ENCODE measurements around the gene AS3MT. TPM values are rescaled to one million over a fixed set of nuclear protein-coding genes. Genes with fewer than 3 reads are reported as not detected.
"Not testable (repeated sequence)": the region's sequence is repeated elsewhere in the genome, so short reads cannot be mapped to it uniquely, and the experiment has no call there.

Gene AS3MT
- polyA plus RNA-seq, 1 donor (not counting 4 experiments of a cell fraction or from before 2014, with no cell fraction given): 2.0 TPM

DNA sequence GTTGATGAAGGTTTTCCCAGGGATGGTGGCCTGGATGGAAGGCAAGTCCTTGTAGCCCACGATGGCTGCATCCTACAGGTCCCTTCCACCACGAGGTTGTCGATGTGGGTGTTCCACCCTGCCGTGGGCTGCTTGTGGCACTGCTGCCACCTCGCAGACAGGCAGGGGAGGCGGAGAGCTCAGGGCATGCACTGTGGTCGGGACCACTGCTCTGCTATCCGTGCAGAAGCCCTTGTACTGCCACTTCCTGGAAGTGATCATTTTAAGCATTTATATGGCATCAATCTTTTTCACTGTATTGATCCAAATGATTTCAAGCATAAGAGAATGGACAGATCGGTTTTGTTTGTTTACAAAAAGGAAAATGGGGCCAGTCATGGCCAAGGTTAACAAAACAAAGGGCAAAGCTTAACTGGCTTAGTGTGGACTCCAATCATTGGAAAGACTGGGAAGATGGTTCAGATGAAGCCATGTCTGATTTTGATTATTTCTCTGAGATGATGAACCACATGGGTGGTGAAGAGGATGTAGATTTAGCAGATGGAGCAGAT, 23.8 kb upstream of the AS3MT start:
- H3K4me2 ChIP-seq (ENCODE audit: control insufficient read depth, extremely low read depth, insufficient read depth, low read depth, low read length): no peak overlapping the region
- dilution Hi-C loops (cut with MboI; ENCODE audit: extremely low pct_ligation_motif_present, low sequenced_read_pairs): loop anchor here (25.0 kb wide), 1 partner anchor 242 kb away; no protein-coding TSS in a partner anchor
- no peak overlapping the region for H3K27ac ChIP-seq (ENCODE audit: control insufficient read depth, insufficient read depth, low read length)
- no peaks in the 10 kb centered on the region for H3K79me2 ChIP-seq (ENCODE audit: control insufficient read depth, insufficient read depth, low read length)
- DNase-seq (ENCODE audit: low read depth, low spot score) (no peak), FAIRE-seq (no peak)
- no peaks in the 10 kb centered on the region for H4K20me1 ChIP-seq (ENCODE audit: control insufficient read depth, extremely low read depth, insufficient read depth, low read length)
- no peak overlapping the region for H3K4me3 ChIP-seq (ENCODE audit: control insufficient read depth in 2 of 3, extremely low read depth in 1 of 3, insufficient read depth in 2 of 3, low read depth in 1 of 3, low read length in 3 of 3)
- no peaks in the 10 kb centered on the region for H3K36me3 ChIP-seq (ENCODE audit: control insufficient read depth in 2 of 2, extremely low read depth in 1 of 2, insufficient read depth in 2 of 2, low read length in 2 of 2)
- no peak overlapping the region for H2AFZ ChIP-seq (ENCODE audit: control insufficient read depth, low read length)
- peaks cover 4% of the 10 kb centered on the region for H3K4me1 ChIP-seq (ENCODE audit: control insufficient read depth, extremely low read depth, insufficient read depth, low read length)
- H3K9ac ChIP-seq (ENCODE audit: control insufficient read depth, extremely low read depth, insufficient read depth, low read length): no peak overlapping the region
- H3K27me3 ChIP-seq (ENCODE audit: control insufficient read depth, extremely low read depth, insufficient read depth, low read length): no peaks in the 10 kb centered on the region
- no peaks in the 10 kb centered on the region for H3K9me3 ChIP-seq (ENCODE audit: control insufficient read depth, low read depth, low read length)
- TF ChIP-seq, protein P1, sequence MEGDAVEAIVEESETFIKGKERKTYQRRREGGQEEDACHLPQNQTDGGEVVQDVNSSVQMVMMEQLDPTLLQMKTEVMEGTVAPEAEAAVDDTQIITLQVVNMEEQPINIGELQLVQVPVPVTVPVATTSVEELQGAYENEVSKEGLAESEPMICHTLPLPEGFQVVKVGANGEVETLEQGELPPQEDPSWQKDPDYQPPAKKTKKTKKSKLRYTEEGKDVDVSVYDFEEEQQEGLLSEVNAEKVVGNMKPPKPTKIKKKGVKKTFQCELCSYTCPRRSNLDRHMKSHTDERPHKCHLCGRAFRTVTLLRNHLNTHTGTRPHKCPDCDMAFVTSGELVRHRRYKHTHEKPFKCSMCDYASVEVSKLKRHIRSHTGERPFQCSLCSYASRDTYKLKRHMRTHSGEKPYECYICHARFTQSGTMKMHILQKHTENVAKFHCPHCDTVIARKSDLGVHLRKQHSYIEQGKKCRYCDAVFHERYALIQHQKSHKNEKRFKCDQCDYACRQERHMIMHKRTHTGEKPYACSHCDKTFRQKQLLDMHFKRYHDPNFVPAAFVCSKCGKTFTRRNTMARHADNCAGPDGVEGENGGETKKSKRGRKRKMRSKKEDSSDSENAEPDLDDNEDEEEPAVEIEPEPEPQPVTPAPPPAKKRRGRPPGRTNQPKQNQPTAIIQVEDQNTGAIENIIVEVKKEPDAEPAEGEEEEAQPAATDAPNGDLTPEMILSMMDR (optimal IDR thresholded peaks at IDR 0.05 in 1 of 3, IDR thresholded peaks at IDR 0.05 in 1 of 3, conservative IDR thresholded peaks at IDR 0.05 in 1 of 3; ENCODE audit: extremely low read depth in 1 of 3, insufficient read depth in 2 of 3, low read length in 3 of 3): no peak
- no peak for TF ChIP-seq EZH2 (IDR thresholded peaks at IDR 0.05; ENCODE audit: low read length)
- H3K9me1 ChIP-seq (ENCODE audit: control insufficient read depth, extremely low read depth, insufficient read depth, low read length): no peaks in the 10 kb centered on the region

DNA sequence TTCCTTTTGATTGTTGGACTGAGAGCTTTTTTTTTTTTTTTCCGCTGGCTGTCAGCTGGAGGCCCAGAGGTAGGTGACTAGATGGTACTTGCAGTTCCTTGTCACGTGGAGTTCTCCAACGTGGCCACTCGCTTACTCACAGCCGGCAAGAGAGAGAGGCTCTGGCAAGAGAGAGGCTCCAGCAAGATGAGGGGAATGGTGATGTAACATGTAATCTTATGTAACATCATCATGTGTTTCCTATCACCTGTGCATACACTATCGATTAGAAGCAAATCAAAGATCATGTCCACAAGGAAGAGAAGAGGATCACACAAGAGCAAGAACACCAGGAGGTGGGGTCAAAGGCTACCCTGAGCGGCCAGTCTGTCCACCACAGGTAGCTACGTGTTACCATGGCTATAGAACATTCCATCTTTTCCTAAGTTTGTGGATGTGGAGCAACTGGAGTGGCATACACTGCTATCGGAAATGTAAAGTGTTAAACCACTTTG, 19.2 kb upstream of the AS3MT start:
- DNase-seq (ENCODE audit: low read depth, low spot score): peak; percentile 66
- H3K9ac ChIP-seq (ENCODE audit: control insufficient read depth, extremely low read depth, insufficient read depth, low read length): no peak overlapping the region
- no peaks in the 10 kb centered on the region for H3K79me2 ChIP-seq (ENCODE audit: control insufficient read depth, insufficient read depth, low read length)
- no peak overlapping the region for H3K27ac ChIP-seq (ENCODE audit: control insufficient read depth, insufficient read depth, low read length)
- no peak overlapping the region for H3K4me2 ChIP-seq (ENCODE audit: control insufficient read depth, extremely low read depth, insufficient read depth, low read depth, low read length)
- H4K20me1 ChIP-seq (ENCODE audit: control insufficient read depth, extremely low read depth, insufficient read depth, low read length): no peaks in the 10 kb centered on the region
- no peak overlapping the region for H3K4me3 ChIP-seq (ENCODE audit: control insufficient read depth in 2 of 3, extremely low read depth in 1 of 3, insufficient read depth in 2 of 3, low read depth in 1 of 3, low read length in 3 of 3)
- H3K9me1 ChIP-seq (ENCODE audit: control insufficient read depth, extremely low read depth, insufficient read depth, low read length): no peaks in the 10 kb centered on the region
- dilution Hi-C loops (cut with MboI; ENCODE audit: extremely low pct_ligation_motif_present, low sequenced_read_pairs): no loop called here
- H3K4me1 ChIP-seq (ENCODE audit: control insufficient read depth, extremely low read depth, insufficient read depth, low read length): peaks cover 7% of the 10 kb centered on the region
- H3K27me3 ChIP-seq (ENCODE audit: control insufficient read depth, extremely low read depth, insufficient read depth, low read length): no peaks in the 10 kb centered on the region
- TF ChIP-seq EZH2 (IDR thresholded peaks at IDR 0.05; ENCODE audit: low read length): no peak
- TF ChIP-seq, protein P1 (optimal IDR thresholded peaks at IDR 0.05 in 1 of 3, IDR thresholded peaks at IDR 0.05 in 1 of 3, conservative IDR thresholded peaks at IDR 0.05 in 1 of 3; ENCODE audit: extremely low read depth in 1 of 3, insufficient read depth in 2 of 3, low read length in 3 of 3): no peak
- no peaks in the 10 kb centered on the region for H3K9me3 ChIP-seq (ENCODE audit: control insufficient read depth, low read depth, low read length)
- peak; percentile 60 for FAIRE-seq
- no peaks in the 10 kb centered on the region for H3K36me3 ChIP-seq (ENCODE audit: control insufficient read depth in 2 of 2, extremely low read depth in 1 of 2, insufficient read depth in 2 of 2, low read length in 2 of 2)
- no peak overlapping the region for H2AFZ ChIP-seq (ENCODE audit: control insufficient read depth, low read length)

DNA sequence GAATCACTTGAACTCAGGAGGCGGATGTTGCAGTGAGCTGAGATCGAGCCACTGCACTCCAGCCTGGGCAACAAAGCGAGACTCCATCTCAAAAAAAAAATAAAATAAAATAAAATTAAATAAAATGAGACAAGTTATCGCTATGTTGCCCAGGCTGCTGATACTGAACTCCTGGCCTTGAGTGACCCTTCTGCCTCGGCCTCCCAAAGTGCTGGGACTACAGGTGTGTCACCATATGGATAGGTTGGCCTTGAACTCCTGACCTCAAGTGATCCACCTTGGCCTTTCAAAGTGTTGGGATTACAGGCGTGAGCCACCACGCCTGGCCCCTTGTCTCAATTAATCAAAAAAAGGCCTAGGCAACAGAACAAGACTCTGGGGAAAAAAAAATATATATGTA, 16.0 kb upstream of the AS3MT start:
- FAIRE-seq; H3K27ac ChIP-seq (ENCODE audit: control insufficient read depth, insufficient read depth, low read length); H3K4me3 ChIP-seq (ENCODE audit: control insufficient read depth in 2 of 3, extremely low read depth in 1 of 3, insufficient read depth in 2 of 3, low read depth in 1 of 3, low read length in 3 of 3); H4K20me1 ChIP-seq (ENCODE audit: control insufficient read depth, extremely low read depth, insufficient read depth, low read length); H3K36me3 ChIP-seq (ENCODE audit: control insufficient read depth in 2 of 2, extremely low read depth in 1 of 2, insufficient read depth in 2 of 2, low read length in 2 of 2); dilution Hi-C loops (cut with MboI; ENCODE audit: extremely low pct_ligation_motif_present, low sequenced_read_pairs); H2AFZ ChIP-seq (ENCODE audit: control insufficient read depth, low read length); H3K4me2 ChIP-seq (ENCODE audit: control insufficient read depth, extremely low read depth, insufficient read depth, low read depth, low read length); H3K9me3 ChIP-seq (ENCODE audit: control insufficient read depth, low read depth, low read length); H3K9me1 ChIP-seq (ENCODE audit: control insufficient read depth, extremely low read depth, insufficient read depth, low read length); H3K79me2 ChIP-seq (ENCODE audit: control insufficient read depth, insufficient read depth, low read length); H3K9ac ChIP-seq (ENCODE audit: control insufficient read depth, extremely low read depth, insufficient read depth, low read length); DNase-seq (ENCODE audit: low read depth, low spot score); H3K27me3 ChIP-seq (ENCODE audit: control insufficient read depth, extremely low read depth, insufficient read depth, low read length): not testable (repeated sequence)
- peaks cover 19% of the 10 kb centered on the region for H3K4me1 ChIP-seq (ENCODE audit: control insufficient read depth, extremely low read depth, insufficient read depth, low read length)

Data from keratinocyte (primary cell).